ENCODE data around the gene ROR2. TPM values are rescaled to one million over a fixed set of nuclear protein-coding genes. Genes with fewer than 3 reads are reported as not detected.

Gene ROR2
- total and polyA plus RNA-seq, 2 of the 8 experiments (the other 6 are each of a cell fraction or from before 2014, with no cell fraction given) = 2.7 to 4.3 TPM

DNA sequence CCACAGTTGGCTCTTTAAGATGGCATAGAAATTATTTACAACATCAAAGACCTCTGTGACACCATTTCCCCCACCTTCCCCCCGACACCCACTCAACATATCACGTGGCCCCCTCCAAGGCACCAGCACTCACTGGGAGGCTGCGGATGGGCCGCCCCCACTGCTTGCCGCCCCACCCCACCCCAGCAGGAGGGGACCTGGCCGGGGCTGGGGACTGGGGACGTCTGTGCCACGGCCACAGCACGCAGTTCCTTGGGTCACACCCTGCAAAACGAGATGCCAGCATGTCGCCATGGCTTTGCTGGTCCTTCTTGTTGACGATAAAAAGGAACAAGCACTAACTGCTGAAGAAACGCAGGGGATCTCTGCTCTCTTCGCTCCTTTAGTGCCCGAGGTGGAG, 269.0 kb downstream of the ROR2 start:
- H3K4ac ChIP-seq (replicated peaks; ENCODE audit: insufficient read length, low read depth, low read length) = no peak overlapping the region
- H4K8ac ChIP-seq (ENCODE audit: extremely low read depth, insufficient read depth, low read length) = no peak overlapping the region
- no peaks in the 10 kb centered on the region for H3K23me2 ChIP-seq (ENCODE audit: low read depth, low read length)
- ChIA-PET CTCF (ENCODE audit: partially characterized antibody) (interaction anchor here (0.5 to 1.0 kb wide), 2 partner anchors 253 to 653 kb away, joined by 3 read pairs; no protein-coding TSS in a partner anchor), POLR2A (ENCODE audit: partially characterized antibody) (no interaction called here)
- H4K91ac ChIP-seq (replicated peaks; ENCODE audit: insufficient read length, low read length) = no peak overlapping the region
- H3K56ac ChIP-seq (replicated peaks; ENCODE audit: insufficient read length, low read depth, low read length) = no peak overlapping the region
- no peaks in the 10 kb centered on the region for H3K79me1 ChIP-seq (ENCODE audit: low read depth, low read length)
- no peak overlapping the region for H4K5ac ChIP-seq (ENCODE audit: insufficient read length, low read depth, low read length)
- 90% methylated on average over 10 of the region's 15 CpGs; no CpG with 5 or more reads in 1 of the 2 experiments for WGBS, 2 experiments (ENCODE audit: extremely low coverage in 1 of 2, insufficient coverage in 1 of 2, insufficient read length in 1 of 2, insufficient replicate concordance in 2 of 2, low coverage in 1 of 2, low lambda C conversion rate in 2 of 2, missing lambda C conversion rate in 1 of 2)
- no peak overlapping the region for H2BK5ac ChIP-seq (ENCODE audit: low read depth, low read length)
- FAIRE-seq = no peak
- TF ChIP-seq KDM4A (IDR thresholded peaks at IDR 0.05; ENCODE audit: low read depth, low read length, severe bottlenecking) = no peak
- no peak for TF ChIP-seq SRF (IDR thresholded peaks at IDR 0.05; ENCODE audit: low read depth, low read length)
- no peak overlapping the region for H3K27ac ChIP-seq (ENCODE audit: low read depth, low read length)
- H2BK120ac ChIP-seq (replicated peaks; ENCODE audit: low read depth, low read length) = no peak overlapping the region
- no peak overlapping the region for H2BK20ac ChIP-seq (ENCODE audit: low read length)
- H2BK15ac ChIP-seq (ENCODE audit: low read length) = no peak overlapping the region; the same call in 1 of the 2 replicates
- no peak overlapping the region for H3K14ac ChIP-seq (ENCODE audit: insufficient read length)
- H3K18ac ChIP-seq (ENCODE audit: extremely low read depth, low read length) = no peak overlapping the region; the same call in 1 of the 2 replicates
- no peaks in the 10 kb centered on the region for H3K9me3 ChIP-seq (ENCODE audit: insufficient read depth in 2 of 2, low read depth in 1 of 2, low read length in 1 of 2)
- H2AK5ac ChIP-seq (ENCODE audit: low read depth, low read length) = no peak overlapping the region
- H3K36me3 ChIP-seq (ENCODE audit: control insufficient read depth in 2 of 4, insufficient read depth in 4 of 4, low read length in 3 of 4) = no peaks in the 10 kb centered on the region
- H3K4me3 ChIP-seq (ENCODE audit: extremely low read depth in 1 of 4, insufficient read depth in 2 of 4, low read depth in 3 of 4, low read length in 4 of 4) = no peak overlapping the region
- H2BK12ac ChIP-seq (ENCODE audit: low read depth, low read length) = no peak overlapping the region
- no peak for DNase-seq (ENCODE audit: low read depth in 1 of 2, low spot score in 2 of 2)
- H3K9ac ChIP-seq (replicated peaks in 1 of 4; ENCODE audit: extremely low read depth in 1 of 4, low read depth in 3 of 4, low read length in 3 of 4) = no peak overlapping the region
- no peaks in the 10 kb centered on the region for H3K27me3 ChIP-seq (replicated peaks in 1 of 4; ENCODE audit: control insufficient read depth in 3 of 4, extremely low read depth in 1 of 4, insufficient read depth in 3 of 4, low read length in 3 of 4)
- no peaks in the 10 kb centered on the region for H3K79me2 ChIP-seq (ENCODE audit: control insufficient read depth in 1 of 2, insufficient read depth in 2 of 2, low read length in 2 of 2)
- H3K23ac ChIP-seq (ENCODE audit: insufficient read length) = no peak overlapping the region
- H3K4me2 ChIP-seq (ENCODE audit: insufficient read depth in 1 of 2, low read depth in 2 of 2, low read length in 2 of 2) = no peak overlapping the region
- H2AFZ ChIP-seq (ENCODE audit: low read length) = no peak overlapping the region
- H4K20me1 ChIP-seq (replicated peaks in 1 of 2; ENCODE audit: control insufficient read depth in 1 of 2, insufficient read depth in 2 of 2, low read length in 2 of 2) = no peaks in the 10 kb centered on the region
- H3K4me1 ChIP-seq (replicated peaks in 1 of 4; ENCODE audit: control insufficient read depth in 3 of 4, insufficient read depth in 4 of 4, low read length in 3 of 4) = peaks cover 0 to 2% (median 0%) of the 10 kb centered on the region in 4 experiments; a peak in 3 of 7 replicates

Measured in H1 (cell line).